ENCODE results near the gene C10orf120.
A peak's percentile ranks its signal among the peaks of the same experiment; 100 is the strongest.

C10orf120 gene

GRCh38 chr10:122703483-122704448 lies 4.1 kb upstream of the C10orf120 start:
- DNase-seq, result peak; percentile 24

- no peak for DNase-seq
These were observed 2.6 kb upstream of the C10orf120 start for GRCh38 chr10:122702275-122702674.

- no peak for DNase-seq
These were observed 2.0 kb upstream of the C10orf120 start for GRCh38 chr10:122701652-122702051.

DNA sequence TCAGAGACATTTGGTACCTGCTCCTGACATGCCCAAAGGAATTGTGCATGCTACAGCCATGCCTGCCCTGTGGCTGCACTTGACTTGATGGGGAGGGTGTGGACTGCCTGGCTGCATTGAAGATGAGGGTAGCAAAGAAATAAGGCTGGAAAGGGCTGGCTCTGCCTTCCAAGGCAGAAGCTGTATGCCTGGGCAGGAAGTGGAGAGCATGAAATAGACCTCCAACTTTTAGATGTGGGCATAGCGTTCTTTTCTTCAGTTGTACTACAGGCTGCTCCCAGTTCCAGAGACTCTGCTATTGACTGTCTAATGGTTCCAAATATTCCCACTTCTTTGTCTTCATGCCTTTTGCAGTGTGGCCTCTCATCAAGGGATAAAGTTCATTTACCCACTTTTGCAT lies 3.0 kb downstream of the C10orf120 start:
- DNase-seq, result no peak

DNA sequence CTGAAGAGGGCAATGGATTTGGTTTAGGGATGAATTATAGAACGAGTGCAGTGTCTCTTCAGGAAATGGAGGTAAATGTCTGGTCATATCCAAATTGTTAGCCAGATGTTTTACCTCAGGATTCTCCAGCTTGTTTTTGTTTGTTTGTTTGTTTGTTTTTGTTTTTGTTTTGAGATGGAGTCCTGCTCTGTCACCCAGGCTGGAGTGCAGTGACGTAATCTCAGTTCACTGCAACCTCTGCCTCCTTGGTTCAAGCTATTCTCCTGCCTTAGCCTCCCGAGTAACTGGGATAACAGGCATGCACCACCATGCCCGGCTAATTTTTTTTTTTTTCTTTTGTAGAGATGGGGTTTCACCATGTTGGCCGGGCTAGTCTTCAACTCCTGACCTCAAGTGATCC lies 6.9 kb downstream of the C10orf120 start:
- no peak for DNase-seq

DNA sequence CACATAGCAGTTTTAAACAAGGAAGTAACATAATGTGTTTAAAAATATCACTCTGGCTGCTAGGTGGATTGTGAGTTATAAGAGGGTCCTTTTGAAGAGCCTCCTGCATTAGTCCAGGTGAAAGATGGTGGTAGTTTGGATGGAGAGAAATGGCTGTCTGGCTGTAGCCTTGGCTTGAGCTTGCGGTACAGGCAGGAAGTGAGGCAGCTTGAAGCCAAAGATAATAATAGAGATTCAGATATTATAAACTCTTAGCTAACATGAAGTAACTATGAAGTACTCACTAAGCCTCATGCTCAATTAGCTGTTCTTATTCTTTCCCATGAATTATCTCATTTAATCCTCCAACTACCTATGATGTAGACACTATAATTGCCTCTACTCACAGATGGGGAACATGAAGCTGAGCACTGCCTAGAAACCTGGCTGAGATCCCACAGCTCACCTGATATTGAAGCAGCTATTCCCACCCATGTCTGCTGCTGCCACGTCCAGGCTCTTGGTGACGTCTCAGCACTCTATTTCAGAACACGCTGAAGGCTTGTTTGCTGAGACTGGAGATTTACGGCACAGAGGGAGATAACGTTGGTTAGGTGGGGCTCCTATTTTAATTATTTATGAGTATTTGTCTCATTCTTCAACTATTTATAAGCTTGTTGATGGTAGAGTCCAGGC lies 10.4 kb downstream of the C10orf120 start:
- no peak for DNase-seq

GRCh38 chr10:122688293-122688989 lies 11.2 kb downstream of the C10orf120 start:
- DNase-seq, result no peak

DNA sequence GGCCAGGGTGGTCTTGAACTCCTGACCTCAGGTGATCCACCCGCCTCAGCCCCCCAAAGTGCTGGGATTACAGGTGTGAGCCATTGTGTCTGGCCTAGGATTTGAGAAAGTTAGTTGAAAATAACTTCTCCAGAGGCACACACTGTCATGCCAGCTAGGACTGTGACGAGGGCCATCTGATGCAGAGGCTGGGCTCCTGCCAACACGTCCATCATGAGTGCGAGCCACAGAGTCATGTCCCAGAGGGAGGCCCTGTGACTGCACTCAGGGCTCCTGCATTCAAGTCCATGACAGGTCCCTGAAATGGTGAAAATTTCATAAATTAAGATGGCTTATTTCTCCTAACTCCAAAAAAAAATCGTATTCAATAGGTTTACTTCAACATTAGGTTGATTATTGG lies 17.1 kb downstream of the C10orf120 start:
- no peak for DNase-seq

- no peak for DNase-seq
These were observed 21.4 kb downstream of the C10orf120 start for GRCh38 chr10:122678266-122678665.

DNA sequence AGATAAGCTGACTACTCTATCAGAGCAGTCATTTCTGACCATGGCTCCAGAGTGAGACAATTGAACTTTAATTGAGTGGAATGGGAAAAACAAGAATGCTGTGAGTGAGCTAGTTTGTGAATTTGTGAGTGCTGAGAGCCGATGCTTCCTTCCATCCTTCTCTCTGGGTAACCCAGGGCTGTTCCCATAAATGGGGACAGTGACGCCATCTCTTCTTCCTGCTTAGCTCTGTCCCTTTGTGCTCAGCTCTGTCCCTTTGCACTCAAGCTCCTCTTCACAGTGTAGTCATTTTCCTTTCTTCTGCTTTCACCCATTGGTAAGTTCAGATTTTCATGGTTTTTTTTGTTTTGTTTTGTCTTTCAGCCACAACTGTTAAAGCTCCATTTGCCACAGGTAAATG lies 24.4 kb downstream of the C10orf120 start:
- no peak for DNase-seq

DNA sequence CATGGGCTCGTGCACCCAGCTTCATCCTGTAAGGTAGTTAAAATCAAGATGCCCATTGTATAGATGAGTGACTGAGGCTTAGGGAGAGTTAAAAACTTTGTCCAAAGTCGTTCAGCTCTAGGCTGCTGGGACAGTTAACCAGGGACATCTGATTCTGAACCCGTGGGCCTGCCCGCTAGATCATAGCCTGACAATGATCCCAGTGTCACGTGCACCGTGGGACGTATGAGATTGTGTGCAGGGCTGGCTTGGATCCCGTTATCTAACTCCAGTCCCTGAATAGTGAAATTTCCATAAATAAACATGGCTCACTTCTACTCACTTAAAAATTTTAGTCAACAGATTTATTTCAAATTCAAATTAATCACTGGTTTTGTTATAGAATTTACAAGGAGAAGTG lies 24.9 kb downstream of the C10orf120 start:
- DNase-seq, result no peak

DNA sequence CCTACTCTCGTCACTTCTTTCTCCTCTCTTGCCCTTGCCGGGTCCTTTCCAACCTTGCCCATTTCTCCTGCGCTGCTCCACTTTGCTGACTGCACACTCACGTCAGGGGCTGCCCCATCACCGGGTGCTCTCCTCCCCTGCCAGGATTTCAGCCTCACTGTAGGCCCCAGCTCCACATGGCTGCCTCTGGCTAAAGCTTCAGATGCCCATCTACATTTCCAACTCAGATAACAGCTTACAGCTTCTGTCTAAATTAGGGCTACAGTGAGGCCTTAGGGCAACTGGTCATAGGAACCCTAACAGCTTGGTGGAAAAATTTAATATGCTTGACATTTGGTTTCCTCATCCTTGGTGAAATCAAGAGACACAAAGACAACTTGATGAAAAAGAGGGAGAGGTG lies 25.9 kb downstream of the C10orf120 start:
- no peak for DNase-seq

DNA sequence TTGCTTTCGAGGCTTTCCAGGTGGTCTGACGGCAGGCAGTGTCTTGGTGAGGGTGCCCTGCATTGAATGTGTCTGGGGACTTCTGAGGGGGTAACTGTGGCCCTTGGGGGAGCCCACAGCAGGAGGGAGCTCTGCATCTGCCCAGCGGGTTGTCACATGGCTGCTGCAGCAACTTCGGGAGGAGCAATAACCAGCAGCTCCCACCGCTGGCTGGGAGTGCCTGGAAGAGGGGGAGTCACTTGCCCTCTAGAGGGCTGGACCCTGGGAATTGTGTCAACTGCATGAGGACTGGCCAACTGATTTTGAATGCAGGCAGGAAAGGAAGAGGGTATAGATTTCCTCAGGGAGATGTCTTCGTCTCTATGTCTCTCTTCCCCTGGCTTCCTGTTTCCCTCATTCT lies 26.4 kb downstream of the C10orf120 start:
- no peak for DNase-seq

DNA sequence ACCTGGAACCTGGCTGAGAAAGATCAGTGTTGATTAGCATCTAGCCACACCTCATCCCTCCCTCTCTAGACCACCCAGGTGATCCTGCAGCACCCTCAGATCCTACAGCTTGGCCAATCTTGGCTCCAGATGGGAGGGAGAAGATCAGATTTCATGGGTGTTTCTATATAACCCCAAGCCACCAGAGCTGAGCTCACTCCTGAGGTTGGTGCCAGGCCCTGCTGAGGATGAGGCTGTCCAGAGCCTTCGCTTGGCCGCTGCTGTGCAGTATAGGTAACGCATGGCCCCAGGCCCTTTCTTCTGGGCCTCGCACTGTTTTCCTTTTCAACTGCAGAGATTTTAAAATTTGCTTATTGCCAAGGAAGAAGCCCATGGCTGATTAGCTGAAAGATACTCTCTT lies 27.0 kb downstream of the C10orf120 start:
- no peak for DNase-seq

- DNase-seq, result no peak
These were observed 28.3 kb downstream of the C10orf120 start for GRCh38 chr10:122671355-122671754.

DNA sequence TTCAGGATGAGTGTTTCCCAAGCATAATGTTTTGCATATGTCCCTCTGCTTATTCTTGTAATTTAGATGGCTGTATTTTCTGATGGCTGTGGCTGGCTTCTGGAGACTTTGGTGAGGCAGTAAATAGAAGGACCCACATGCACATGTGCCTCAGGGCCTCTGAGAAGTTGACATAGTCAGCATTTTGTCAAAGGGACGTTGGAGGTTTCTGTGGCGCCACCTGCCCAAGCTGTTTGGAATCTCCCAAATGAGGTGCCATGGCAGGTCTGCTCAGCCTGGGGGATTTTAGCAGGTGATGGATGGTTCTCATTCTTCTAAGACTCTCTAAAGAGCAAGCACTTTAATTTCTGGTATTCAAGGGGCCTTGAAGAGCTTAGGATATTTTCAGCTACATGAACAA lies 29.8 kb downstream of the C10orf120 start:
- DNase-seq, result no peak

DNA sequence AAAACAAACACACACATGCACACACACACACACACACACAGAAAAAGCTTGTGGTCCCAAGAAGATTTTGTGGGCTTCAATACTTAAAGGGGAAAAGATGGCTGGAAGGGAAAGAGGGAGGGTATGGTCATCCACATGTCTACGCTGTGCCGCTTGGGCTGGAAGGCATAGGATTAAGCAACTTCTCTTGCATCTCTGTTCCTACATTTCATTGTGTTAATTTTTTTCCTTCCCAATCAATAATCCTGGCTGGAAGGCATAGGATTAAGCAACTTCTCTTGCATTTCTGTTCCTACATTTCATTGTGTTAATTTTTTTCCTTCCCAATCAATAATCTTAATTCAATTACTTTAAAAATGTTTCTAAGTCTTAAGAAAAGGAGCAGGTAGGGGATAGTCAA lies 30.6 kb downstream of the C10orf120 start:
- DNase-seq, result no peak

DNA sequence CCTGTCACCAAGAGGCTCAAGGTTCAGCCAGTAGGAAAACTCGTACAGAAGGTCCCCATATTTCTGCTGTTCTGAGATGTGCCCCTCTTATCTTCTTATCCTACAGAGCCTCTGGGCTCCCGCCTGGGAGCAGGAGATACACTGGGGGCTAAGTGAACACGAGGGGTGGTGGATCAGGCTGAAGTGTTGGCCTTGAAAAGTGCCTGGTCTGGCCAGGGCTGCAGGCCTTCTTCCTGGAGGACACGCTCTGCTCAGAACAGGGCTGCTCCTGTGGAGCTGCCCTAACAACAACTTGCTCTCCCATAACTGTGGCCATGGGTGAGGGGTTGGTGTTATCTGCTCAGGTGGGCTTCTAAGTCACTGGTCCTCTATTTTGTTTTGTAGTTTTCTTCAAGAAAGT lies 33.7 kb downstream of the C10orf120 start:
- no peak for DNase-seq

- DNase-seq, result no peak
These were observed 34.3 kb downstream of the C10orf120 start for GRCh38 chr10:122665329-122665860.

- no peak for DNase-seq
These were observed 35.1 kb downstream of the C10orf120 start for GRCh38 chr10:122664501-122664900.

GRCh38 chr10:122663516-122664130 lies 36.0 kb downstream of the C10orf120 start:
- no peak for DNase-seq

- no peak for DNase-seq
These were observed 37.4 kb downstream of the C10orf120 start for GRCh38 chr10:122662231-122662630.

GRCh38 chr10:122660696-122661095 lies 39.0 kb downstream of the C10orf120 start:
- DNase-seq, result no peak
